Tibial nerve (tissue), 4 donors: Measurements from ENCODE around the gene FAM193B. TPM values are rescaled to one million over a fixed set of nuclear protein-coding genes. Genes with fewer than 3 reads are reported as not detected.

Source experiments
- DNase-seq, 2 donors: peaks; one replicate each; pipeline ENCODE4 v3.0.0-alpha.2; 2019; ENCODE audit warnings: low spot score in 2 of 2
- H3K27ac ChIP-seq, 4 donors: fragments of 200-600 bp; sonication (generic) in 3 of 4; one replicate each; pipeline ENCODE4 v1.5.1; 2017 to 2019; ENCODE audit warnings: mild to moderate bottlenecking in 1 of 4
- H3K27me3 ChIP-seq, 2 donors: fragments of 200-600 bp; sonication (generic) in 1 of 2; one replicate each; pipeline versions ENCODE4 v1.5.1 to v1.6.0; 2017 to 2019
- H3K36me3 ChIP-seq, 3 donors: fragments of 200-600 bp; sonication (generic); one replicate each; pipeline ENCODE4 v1.5.1; 2018 to 2019
- H3K4me1 ChIP-seq, 4 donors: fragments of 200-600 bp; sonication (generic) in 3 of 4; one replicate each; pipeline ENCODE4 v1.5.1; 2017 to 2019
- H3K4me3 ChIP-seq, 4 donors: fragments of 200-600 bp; sonication (generic) in 3 of 4; one replicate each; pipeline ENCODE4 v1.5.1; 2017 to 2019; ENCODE audit warnings: mild to moderate bottlenecking in 1 of 4, moderate library complexity in 1 of 4
- H3K9me3 ChIP-seq, 4 donors: fragments of 200-600 bp; sonication (generic) in 3 of 4; one replicate each; pipeline ENCODE4 v1.5.1; 2017 to 2019
- CTCF ChIP-seq, 5 experiments: fragments of 200-600 bp in 3 of 5; fragments of 450-650 bp in 2 of 5; sonication (generic) in 3 of 5; IDR thresholded peaks; one replicate each; pipeline ENCODE4 v1.5.1; 2016 to 2019; ENCODE audit warnings: antibody characterized with exemption in 5 of 5, mild to moderate bottlenecking in 3 of 5, moderate library complexity in 2 of 5
- EP300 ChIP-seq, 2 donors: sonication (generic); formaldehyde crosslinking; IDR thresholded peaks; one replicate each; pipeline ENCODE4 v1.6.1; 2017; ENCODE audit warnings: antibody characterized with exemption in 2 of 2, mild to moderate bottlenecking in 1 of 2
- POLR2A ChIP-seq, 2 donors: fragments of 450-650 bp; IDR thresholded peaks; one replicate each; pipeline ENCODE4 v1.6.1; 2017; ENCODE audit warnings: antibody characterized with exemption in 2 of 2, mild to moderate bottlenecking in 2 of 2, moderate library complexity in 2 of 2
- WGBS, 2 donors: methylation state at CpG; one replicate each; pipeline ENCODE4 v1.1.5; 2018; 5-methylcytosine and 5-hydroxymethylcytosine counted together
- total RNA-seq, 4 donors: library from RNA; depleted of rRNA; stranded (reverse); fragments of >200 nt; gene quantifications; one replicate each; pipeline ENCODE4 v1.1.0, GENCODE V29; 2016

FAM193B gene
- total RNA-seq, 4 donors from 2014 or later = 82.4 to 152 (median 115) TPM

GRCh38 chr5:177504086-177505056, 50.0 kb downstream of the FAM193B start:
- no peak for DNase-seq
- WGBS, 2 donors = 92 to 95% methylated on average over 25 to 34 of the region's 47 CpGs
- Histone ChIP-seq H3K36me3 (peaks cover 0 to 18% (median 2%) of the 10 kb centered on the region in 3 donors), H3K4me3 (no peak overlapping the region), H3K9me3 (no peaks in the 10 kb centered on the region), H3K4me1 (peaks cover 0 to 32% (median 5%) of the 10 kb centered on the region in 4 donors), H3K27me3 (no peaks in the 10 kb centered on the region), H3K27ac (no peak overlapping the region)
- TF ChIP-seq EP300 (IDR thresholded peaks at IDR 0.05) = no peak
- TF ChIP-seq POLR2A (IDR thresholded peaks at IDR 0.05) = no peak
- TF ChIP-seq CTCF (IDR thresholded peaks at IDR 0.05) = no peak

DNA sequence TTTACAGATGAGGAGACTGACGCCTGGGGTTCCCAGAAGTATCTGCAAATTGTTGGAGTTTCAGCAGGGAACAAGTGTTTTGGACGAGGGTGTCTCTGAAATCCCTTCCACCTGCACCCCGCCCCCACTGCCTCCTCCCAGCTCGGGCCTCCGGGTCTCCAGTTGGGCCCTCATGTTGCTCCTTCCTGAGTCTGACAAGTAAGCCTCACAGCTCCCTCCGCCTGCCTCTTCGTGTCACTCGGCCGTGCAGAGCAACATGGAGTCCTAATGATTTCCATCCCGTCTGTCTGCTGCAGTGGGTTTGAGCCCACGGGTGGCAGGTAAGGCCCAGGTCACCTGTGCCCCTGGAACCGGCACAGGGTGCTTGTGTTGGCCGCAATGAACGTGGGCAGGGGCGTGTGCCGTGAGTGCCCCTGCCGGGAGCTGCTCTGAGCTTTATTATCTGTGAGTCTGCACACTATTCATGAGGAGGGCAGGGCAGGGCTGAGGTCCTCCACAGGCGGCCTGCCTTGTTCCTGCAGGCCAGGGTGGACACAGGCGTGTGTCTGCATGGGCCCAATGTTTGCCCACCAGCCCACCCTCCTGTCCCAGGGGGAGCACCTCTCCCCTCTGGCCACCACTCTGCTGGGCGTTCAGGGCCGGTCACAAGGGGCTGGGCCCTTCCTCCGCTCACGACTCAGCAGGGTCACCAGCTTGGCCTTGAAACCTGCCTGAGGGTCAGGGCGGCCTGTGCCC, 50.8 kb downstream of the FAM193B start:
- Histone ChIP-seq H3K9me3 (no peaks in the 10 kb centered on the region), H3K36me3 (peaks cover 0 to 18% (median 2%) of the 10 kb centered on the region in 3 donors), H3K4me1 (peaks cover 0 to 30% (median 5%) of the 10 kb centered on the region in 4 donors), H3K27ac (no peak overlapping the region), H3K4me3 (no peak overlapping the region), H3K27me3 (no peaks in the 10 kb centered on the region)
- no peak for DNase-seq
- WGBS, 2 donors = 83 to 86% methylated on average over 23 to 24 of the region's 24 CpGs
- TF ChIP-seq CTCF (IDR thresholded peaks at IDR 0.05) = no peak
- no peak for TF ChIP-seq EP300 (IDR thresholded peaks at IDR 0.05)
- no peak for TF ChIP-seq POLR2A (IDR thresholded peaks at IDR 0.05)

DNA sequence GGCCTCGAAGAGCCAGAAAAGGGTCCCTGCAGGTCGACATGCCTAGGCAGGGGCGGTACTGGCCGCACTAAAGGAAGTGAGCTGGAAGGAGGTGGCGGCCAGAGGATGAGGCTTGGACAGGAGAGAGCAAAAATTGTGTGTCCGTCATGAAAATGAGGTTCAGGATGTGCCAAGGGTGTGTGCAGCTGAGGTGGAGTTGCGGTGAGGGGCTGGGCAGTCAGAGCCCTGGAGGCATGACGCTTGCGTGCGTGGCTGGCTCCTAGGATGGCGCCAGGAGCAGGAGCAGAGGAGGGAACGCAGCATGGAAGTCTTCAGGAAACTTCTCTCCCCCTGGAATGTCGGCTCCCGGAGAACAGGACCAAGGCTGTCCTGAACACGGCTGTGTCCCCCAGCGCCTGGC, 51.5 kb downstream of the FAM193B start:
- H3K36me3 ChIP-seq = peaks cover 0 to 18% (median 2%) of the 10 kb centered on the region in 3 donors
- TF ChIP-seq CTCF (IDR thresholded peaks at IDR 0.05) (no peak), EP300 (IDR thresholded peaks at IDR 0.05) (no peak), POLR2A (IDR thresholded peaks at IDR 0.05) (no peak)
- H3K9me3 ChIP-seq = no peaks in the 10 kb centered on the region
- 63 to 72% methylated on average over 16 of the region's 16 CpGs for WGBS, 2 donors
- peaks cover 0 to 35% (median 9%) of the 10 kb centered on the region in 4 donors for H3K4me1 ChIP-seq
- no peak overlapping the region for H3K4me3 ChIP-seq
- no peaks in the 10 kb centered on the region for H3K27me3 ChIP-seq
- DNase-seq = no peak
- H3K27ac ChIP-seq = no peak overlapping the region

DNA sequence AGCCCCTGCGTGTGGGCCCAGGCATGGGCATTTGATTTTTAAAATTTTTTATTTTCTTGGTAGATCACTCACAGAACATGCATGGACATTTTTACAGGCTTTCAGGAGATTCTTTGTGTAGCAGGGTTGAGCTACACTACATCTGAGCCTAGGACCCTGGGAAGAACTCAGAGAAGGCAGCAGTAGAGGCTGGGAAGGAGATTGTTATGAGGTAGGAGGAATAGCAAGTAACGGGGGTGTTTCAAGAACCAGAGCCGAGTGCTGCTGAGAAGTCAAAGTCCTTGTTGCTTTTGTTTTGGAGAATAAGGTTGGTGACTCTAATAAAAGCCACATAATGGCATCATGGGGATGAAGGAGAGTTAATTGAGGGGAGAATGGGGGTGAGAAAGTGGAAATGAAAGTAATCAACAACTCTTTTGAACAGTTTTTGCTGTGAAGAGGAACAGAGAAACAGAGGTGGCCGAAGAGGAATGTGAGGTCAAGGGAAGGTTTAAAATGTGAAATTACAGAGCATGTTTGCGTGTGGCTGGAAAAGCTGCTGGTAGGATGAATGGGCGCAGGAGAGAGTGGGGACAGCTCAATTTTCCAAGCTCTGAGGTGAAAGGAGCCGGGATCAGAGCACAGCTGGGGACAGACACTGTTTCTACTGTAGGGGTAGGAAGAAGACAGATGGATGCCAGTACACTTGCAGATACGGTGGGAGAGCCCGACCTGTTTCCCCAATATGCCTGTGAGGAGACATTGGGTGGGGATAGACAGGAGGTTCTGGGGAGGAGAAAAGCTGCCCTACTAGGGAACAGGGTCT, 52.3 kb downstream of the FAM193B start:
- Histone ChIP-seq H3K4me1 (peaks cover 0 to 39% (median 11%) of the 10 kb centered on the region in 4 donors), H3K9me3 (no peaks in the 10 kb centered on the region), H3K36me3 (peaks cover 0 to 18% (median 2%) of the 10 kb centered on the region in 3 donors), H3K27ac (peak overlapping the region in 1 of 4 donors; percentile 53), H3K4me3 (no peak overlapping the region), H3K27me3 (no peaks in the 10 kb centered on the region)
- no peak for TF ChIP-seq EP300 (IDR thresholded peaks at IDR 0.05)
- no peak for TF ChIP-seq POLR2A (IDR thresholded peaks at IDR 0.05)
- TF ChIP-seq CTCF (IDR thresholded peaks at IDR 0.05) = no peak
- WGBS, 2 donors = 40 to 43% methylated on average over 9 of the region's 9 CpGs
- DNase-seq = no peak
